Measurements from ENCODE around the gene TMEM43. TPM values are rescaled to one million over a fixed set of nuclear protein-coding genes. Genes with fewer than 3 reads are reported as not detected.

TMEM43 gene
- total RNA-seq, 1 experiment from 2014 or later: 36.7 TPM

DNA sequence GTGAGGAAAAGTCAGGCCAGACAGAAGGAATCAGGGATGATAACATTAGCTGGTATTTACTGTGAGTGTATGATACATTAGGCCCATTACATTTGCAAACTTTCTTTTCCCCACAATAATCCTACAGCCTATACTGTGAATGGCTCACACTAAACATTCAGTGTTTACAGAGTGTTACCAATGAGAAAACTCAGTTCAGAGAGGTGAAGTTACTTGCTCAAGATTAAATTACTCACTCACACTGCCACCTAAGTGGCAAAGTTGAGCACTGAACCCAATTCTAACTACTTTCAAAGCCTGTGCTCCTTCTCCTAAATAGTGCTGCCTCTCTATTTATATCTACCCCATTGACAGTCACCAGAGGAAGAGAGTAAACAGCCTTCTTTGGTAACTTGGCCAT lies 45.0 kb downstream of the TMEM43 start:
- peaks cover 38 to 81% (median 70%) of the 10 kb centered on the region in 3 experiments; a peak in 6 of 7 replicates for H3K36me3 Mint-ChIP-seq (ENCODE audit: insufficient read depth in 1 of 3, low read depth in 3 of 3)

More for the DNA sequence above, 45.0 kb downstream of the TMEM43 start:
- DNase-seq: no peak
- no peak overlapping the region for H2BK5ac ChIP-seq (ENCODE audit: insufficient read length, low read length)
- no peaks in the 10 kb centered on the region for H3K4me1 ChIP-seq (ENCODE audit: insufficient read depth, low read length)
- H2BK15ac ChIP-seq (ENCODE audit: low read depth, low read length): no peak overlapping the region
- H3K18ac ChIP-seq (ENCODE audit: insufficient read length, low read depth, low read length): no peak overlapping the region
- no peaks in the 10 kb centered on the region for H3K9me3 ChIP-seq (ENCODE audit: control insufficient read depth, low read depth, low read length)
- no peaks in the 10 kb centered on the region for H3K23me2 ChIP-seq (ENCODE audit: insufficient read length, low read depth, low read length, poor library complexity, severe bottlenecking)
- H3K4ac ChIP-seq (ENCODE audit: low read depth, low read length): no peak overlapping the region
- H3K4me3 Mint-ChIP-seq: no peak overlapping the region
- no peak overlapping the region for H4K5ac ChIP-seq (ENCODE audit: insufficient read length, low read depth, low read length)
- peaks cover 0 to under 1% of the 10 kb centered on the region in 2 experiments; a peak in 2 of 4 replicates for H3K4me1 Mint-ChIP-seq
- H2AK5ac ChIP-seq (ENCODE audit: insufficient read length, low read length): no peak overlapping the region
- H3K27me3 Mint-ChIP-seq (ENCODE audit: low read depth): no peaks in the 10 kb centered on the region
- H3K27ac ChIP-seq (ENCODE audit: insufficient read length, low read depth, low read length): no peak overlapping the region
- TF ChIP-seq CTCF (conservative IDR thresholded peaks at IDR 0.05): no peak
- H2BK120ac ChIP-seq (ENCODE audit: low read depth, low read length, poor library complexity, severe bottlenecking): no peak overlapping the region
- H3K4me2 ChIP-seq (ENCODE audit: insufficient read depth, insufficient read length, low read length): no peak overlapping the region
- H3K23ac ChIP-seq (ENCODE audit: insufficient read length, low read depth, low read length): no peak overlapping the region
- no peaks in the 10 kb centered on the region for H4K20me1 ChIP-seq (ENCODE audit: control insufficient read depth, insufficient read depth, insufficient read length)
- no peak overlapping the region for H2BK20ac ChIP-seq (ENCODE audit: low read depth, low read length, poor library complexity, severe bottlenecking)
- no peak overlapping the region for H2BK12ac ChIP-seq (ENCODE audit: insufficient read length, low read depth, low read length)
- H3K9me3 Mint-ChIP-seq: no peaks in the 10 kb centered on the region
- no peak overlapping the region for H4K8ac ChIP-seq (replicated peaks; ENCODE audit: insufficient read length, low read depth, low read length)
- H3T11ph ChIP-seq (ENCODE audit: low read length): no peak overlapping the region
- no peaks in the 10 kb centered on the region for H3K79me2 ChIP-seq (ENCODE audit: insufficient read depth, low read length)
- H3K27me3 ChIP-seq (ENCODE audit: insufficient read depth, low read length): no peaks in the 10 kb centered on the region
- H2AFZ ChIP-seq (ENCODE audit: low read length): no peak overlapping the region
- no peak overlapping the region for H3K56ac ChIP-seq (ENCODE audit: insufficient read length, low read depth, low read length)
- H3K14ac ChIP-seq (ENCODE audit: insufficient read depth, low read length): no peak overlapping the region
- H3K27ac Mint-ChIP-seq: no peak overlapping the region
- no peak overlapping the region for H3K9ac ChIP-seq (ENCODE audit: extremely low read depth, insufficient read length, low read length)
- H4K91ac ChIP-seq (ENCODE audit: insufficient read length, low read depth, low read length): no peak overlapping the region
- H3K79me1 ChIP-seq (ENCODE audit: insufficient read depth, low read depth, low read length, poor library complexity, severe bottlenecking): no peaks in the 10 kb centered on the region
